PFSK-1 (cell line): Measurements from ENCODE around the gene ZC3H13.

ENCODE experiments used
- FOXP2 ChIP-seq: optimal IDR thresholded peaks from 2 replicates; pipeline ENCODE3; 2011; ENCODE audit warnings: borderline replicate concordance, control low read depth, inconsistent platforms; ENCODE audit not compliant: insufficient read depth; ENCODE audit errors: extremely low read length, extremely low read depth
- POLR2AphosphoS5 ChIP-seq: IDR thresholded peaks from 2 replicates; pipeline ENCODE4 v1.6.1; 2012; ENCODE audit warnings: low read depth, mild to moderate bottlenecking, control low read depth, low read length, moderate library complexity
- SIN3A ChIP-seq: IDR thresholded peaks from 2 replicates; pipeline ENCODE4 v1.6.1; 2012; ENCODE audit warnings: mild to moderate bottlenecking, low read length, moderate library complexity, borderline replicate concordance; ENCODE audit not compliant: insufficient read depth
- TAF1 ChIP-seq: IDR thresholded peaks from 2 replicates; pipeline ENCODE4 v1.6.1; 2012; ENCODE audit warnings: low read length, control low read depth, borderline replicate concordance; ENCODE audit not compliant: insufficient read depth
- TF ChIP-seq, protein P1 (sequence below), 2 experiments: IDR thresholded peaks; 2 replicates each; pipeline versions ENCODE4 v1.6.1 to v1.8.0; 2011 to 2012; ENCODE audit warnings: low read depth in 2 of 2, low read length in 2 of 2, control low read depth in 1 of 2, inconsistent platforms in 1 of 2, mild to moderate bottlenecking in 1 of 2, moderate library complexity in 1 of 2; ENCODE audit not compliant: insufficient read depth in 1 of 2

ZC3H13 gene

DNA sequence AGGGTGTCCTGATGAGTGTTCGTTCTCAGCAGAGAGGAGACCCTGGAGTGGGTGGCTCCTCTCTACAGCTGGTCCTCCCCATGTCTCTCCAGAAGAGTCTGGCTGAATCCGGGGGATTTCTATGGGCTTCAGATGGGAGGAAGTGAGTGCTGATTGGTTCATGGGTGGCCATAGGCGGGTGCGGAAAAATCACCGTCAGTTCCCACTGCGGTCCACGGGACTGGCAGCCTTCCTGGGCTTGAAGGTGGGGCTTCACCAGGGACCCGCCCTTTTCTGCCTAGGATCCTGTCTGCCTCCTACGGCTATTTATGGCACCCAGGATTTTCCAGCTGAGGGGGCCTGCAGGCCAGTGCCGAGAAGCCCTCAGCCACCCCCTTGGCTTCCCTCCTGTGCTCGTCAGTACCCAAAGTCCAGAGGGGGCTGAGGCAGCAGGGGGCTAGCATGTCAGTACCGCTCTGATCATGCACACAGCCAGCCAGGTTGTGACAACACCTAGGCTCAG lies 33.9 kb upstream of the ZC3H13 start:
- TF ChIP-seq SIN3A, result no peak
- no peak for TF ChIP-seq POLR2AphosphoS5
- no peak for TF ChIP-seq TAF1
- TF ChIP-seq FOXP2, result no peak
- TF ChIP-seq, protein P1, sequence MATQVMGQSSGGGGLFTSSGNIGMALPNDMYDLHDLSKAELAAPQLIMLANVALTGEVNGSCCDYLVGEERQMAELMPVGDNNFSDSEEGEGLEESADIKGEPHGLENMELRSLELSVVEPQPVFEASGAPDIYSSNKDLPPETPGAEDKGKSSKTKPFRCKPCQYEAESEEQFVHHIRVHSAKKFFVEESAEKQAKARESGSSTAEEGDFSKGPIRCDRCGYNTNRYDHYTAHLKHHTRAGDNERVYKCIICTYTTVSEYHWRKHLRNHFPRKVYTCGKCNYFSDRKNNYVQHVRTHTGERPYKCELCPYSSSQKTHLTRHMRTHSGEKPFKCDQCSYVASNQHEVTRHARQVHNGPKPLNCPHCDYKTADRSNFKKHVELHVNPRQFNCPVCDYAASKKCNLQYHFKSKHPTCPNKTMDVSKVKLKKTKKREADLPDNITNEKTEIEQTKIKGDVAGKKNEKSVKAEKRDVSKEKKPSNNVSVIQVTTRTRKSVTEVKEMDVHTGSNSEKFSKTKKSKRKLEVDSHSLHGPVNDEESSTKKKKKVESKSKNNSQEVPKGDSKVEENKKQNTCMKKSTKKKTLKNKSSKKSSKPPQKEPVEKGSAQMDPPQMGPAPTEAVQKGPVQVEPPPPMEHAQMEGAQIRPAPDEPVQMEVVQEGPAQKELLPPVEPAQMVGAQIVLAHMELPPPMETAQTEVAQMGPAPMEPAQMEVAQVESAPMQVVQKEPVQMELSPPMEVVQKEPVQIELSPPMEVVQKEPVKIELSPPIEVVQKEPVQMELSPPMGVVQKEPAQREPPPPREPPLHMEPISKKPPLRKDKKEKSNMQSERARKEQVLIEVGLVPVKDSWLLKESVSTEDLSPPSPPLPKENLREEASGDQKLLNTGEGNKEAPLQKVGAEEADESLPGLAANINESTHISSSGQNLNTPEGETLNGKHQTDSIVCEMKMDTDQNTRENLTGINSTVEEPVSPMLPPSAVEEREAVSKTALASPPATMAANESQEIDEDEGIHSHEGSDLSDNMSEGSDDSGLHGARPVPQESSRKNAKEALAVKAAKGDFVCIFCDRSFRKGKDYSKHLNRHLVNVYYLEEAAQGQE (IDR thresholded peaks at IDR 0.05; ENCODE audit: insufficient read depth in 1 of 2, low read depth in 2 of 2, low read length in 2 of 2), result no peak

DNA sequence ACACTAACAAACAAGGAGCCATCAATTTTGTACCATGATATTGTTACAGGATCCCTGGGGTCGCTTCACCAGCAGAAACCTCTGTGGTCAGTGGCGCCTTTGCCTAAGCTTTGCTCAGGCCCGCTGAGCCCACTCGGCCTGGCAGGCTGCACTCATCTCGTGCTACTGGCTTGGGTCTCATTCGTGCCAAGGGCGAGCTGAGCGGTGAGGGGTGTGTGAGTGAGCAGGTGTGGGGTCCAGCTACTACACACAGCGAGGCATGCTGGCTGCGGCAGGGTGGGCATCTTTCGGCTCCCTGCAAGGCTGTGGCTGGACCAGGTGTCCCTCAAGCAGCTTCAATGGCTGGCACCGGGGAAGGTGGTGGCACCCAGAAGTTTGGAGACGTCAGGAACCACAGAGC lies 33.2 kb upstream of the ZC3H13 start:
- TF ChIP-seq, protein P1 (IDR thresholded peaks at IDR 0.05; ENCODE audit: insufficient read depth in 1 of 2, low read depth in 2 of 2, low read length in 2 of 2), result no peak
- TF ChIP-seq FOXP2 (no peak), POLR2AphosphoS5 (no peak), TAF1 (no peak), SIN3A (no peak)

DNA sequence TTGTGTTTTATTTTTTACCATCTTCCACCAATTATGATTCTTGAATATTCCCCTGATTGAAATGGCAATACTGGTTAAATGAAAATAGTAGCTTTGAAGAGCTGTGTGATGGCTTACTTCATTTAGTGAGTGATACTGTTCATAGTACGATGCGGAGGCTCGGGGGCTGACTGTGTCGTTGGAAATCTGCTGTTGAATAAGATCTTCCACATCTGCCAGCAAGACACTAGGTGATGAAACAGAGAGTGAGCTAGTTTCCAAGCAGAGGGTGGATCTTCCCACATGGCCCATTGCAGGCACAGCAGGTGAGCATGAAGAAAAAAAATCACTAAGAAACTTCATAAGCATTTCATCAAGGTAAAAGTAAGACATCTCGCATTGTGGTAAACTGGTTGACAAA lies 29.8 kb upstream of the ZC3H13 start:
- TF ChIP-seq SIN3A (no peak), POLR2AphosphoS5 (no peak), FOXP2 (no peak), TAF1 (no peak)
- TF ChIP-seq, protein P1 (IDR thresholded peaks at IDR 0.05; ENCODE audit: insufficient read depth in 1 of 2, low read depth in 2 of 2, low read length in 2 of 2), result no peak

DNA sequence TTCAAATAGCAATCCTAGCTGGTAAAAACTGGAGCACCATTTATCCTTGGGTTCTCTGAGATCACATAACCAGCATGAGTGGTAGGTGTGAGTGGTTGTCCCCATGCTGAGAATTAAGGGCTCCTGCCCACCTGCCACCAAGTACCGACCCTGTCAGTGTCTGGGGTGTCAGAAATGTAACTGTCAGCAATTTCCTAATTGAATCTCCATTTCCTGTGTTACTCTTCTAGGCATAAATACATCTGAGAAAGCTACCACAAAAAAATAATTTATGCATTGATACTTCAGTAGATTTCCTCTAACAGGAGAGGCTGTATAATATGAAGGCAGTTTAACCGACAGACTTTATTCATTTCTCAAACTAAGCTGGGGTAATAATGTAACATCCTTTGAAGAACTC lies 27.2 kb upstream of the ZC3H13 start:
- no peak for TF ChIP-seq FOXP2
- no peak for TF ChIP-seq POLR2AphosphoS5
- TF ChIP-seq SIN3A, result no peak
- TF ChIP-seq, protein P1 (IDR thresholded peaks at IDR 0.05; ENCODE audit: insufficient read depth in 1 of 2, low read depth in 2 of 2, low read length in 2 of 2), result no peak
- no peak for TF ChIP-seq TAF1

DNA sequence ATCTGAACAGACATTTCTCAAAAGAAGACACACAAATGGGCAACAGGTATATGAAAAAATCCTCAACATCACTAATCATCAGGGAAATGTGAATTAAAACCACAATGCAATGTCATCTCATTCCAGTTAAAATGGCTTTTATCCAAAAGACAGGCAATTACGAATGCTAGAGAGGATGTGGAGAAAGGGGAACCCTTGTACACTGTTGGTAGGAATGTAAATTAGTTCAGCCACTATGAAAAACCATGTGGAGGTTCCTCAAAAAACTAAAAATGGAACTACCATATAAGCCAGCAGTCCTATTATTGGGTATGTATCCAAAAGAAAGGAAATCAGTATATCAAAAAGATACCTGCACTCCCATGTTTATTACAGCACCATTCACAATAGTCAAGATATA lies 24.7 kb upstream of the ZC3H13 start:
- TF ChIP-seq TAF1, result no peak
- TF ChIP-seq SIN3A, result no peak
- no peak for TF ChIP-seq POLR2AphosphoS5
- TF ChIP-seq, protein P1 (IDR thresholded peaks at IDR 0.05; ENCODE audit: insufficient read depth in 1 of 2, low read depth in 2 of 2, low read length in 2 of 2), result no peak
- no peak for TF ChIP-seq FOXP2
